H9 (cell line): Measurements from ENCODE around the gene MRPS6. TPM values are rescaled to one million over a fixed set of nuclear protein-coding genes. Genes with fewer than 3 reads are reported as not detected.

Experiments used
- DNase-seq: peaks from one replicate; pipeline ENCODE4 v3.0.0-alpha.2; 2017
- H2AFZ ChIP-seq: one replicate; pipeline ENCODE4 v1.6.1; 2013; ENCODE audit warnings: mild to moderate bottlenecking, low read length, control low read depth, moderate library complexity
- H2AK5ac ChIP-seq: 2 replicates; pipeline ENCODE4 v1.6.1; 2013; ENCODE audit warnings: low read length, control low read depth, mixed read lengths; ENCODE audit not compliant: insufficient read length
- H2BK120ac ChIP-seq: one replicate; pipeline ENCODE4 v1.6.1; 2013; ENCODE audit warnings: low read depth, mild to moderate bottlenecking, low read length, control low read depth, inconsistent platforms; ENCODE audit not compliant: poor library complexity, severe bottlenecking
- H2BK12ac ChIP-seq: 2 replicates; pipeline ENCODE4 v1.6.1; 2013; ENCODE audit warnings: low read length, control low read depth, mixed read lengths, low read depth; ENCODE audit not compliant: insufficient read length
- H2BK15ac ChIP-seq: 2 replicates; pipeline ENCODE4 v1.6.1; 2013; ENCODE audit warnings: low read depth, low read length, control low read depth
- H2BK20ac ChIP-seq: one replicate; pipeline ENCODE4 v1.6.1; 2013; ENCODE audit warnings: low read depth, mild to moderate bottlenecking, low read length, control low read depth, inconsistent platforms; ENCODE audit not compliant: poor library complexity, severe bottlenecking
- H2BK5ac ChIP-seq: 2 replicates; pipeline ENCODE4 v1.6.1; 2013; ENCODE audit warnings: low read length, control low read depth, mixed read lengths; ENCODE audit not compliant: insufficient read length
- H3K14ac ChIP-seq: 2 replicates; pipeline ENCODE4 v1.6.1; 2013; ENCODE audit warnings: low read length, control low read depth; ENCODE audit not compliant: insufficient read depth
- H3K18ac ChIP-seq: 2 replicates; pipeline ENCODE4 v1.6.1; 2013; ENCODE audit warnings: low read depth, mild to moderate bottlenecking, mixed read lengths, low read length, control low read depth; ENCODE audit not compliant: insufficient read length
- H3K23ac ChIP-seq: 2 replicates; pipeline ENCODE4 v1.6.1; 2013; ENCODE audit warnings: low read length, control low read depth, mixed read lengths, low read depth; ENCODE audit not compliant: insufficient read length
- H3K23me2 ChIP-seq: 2 replicates; pipeline ENCODE4 v1.6.1; 2013; ENCODE audit warnings: low read depth, mild to moderate bottlenecking, mixed read lengths, low read length, control low read depth; ENCODE audit not compliant: insufficient read length, poor library complexity, severe bottlenecking
- H3K27ac ChIP-seq: 2 replicates; pipeline ENCODE4 v1.5.1; 2013; ENCODE audit warnings: low read length, control low read depth, mixed read lengths, low read depth; ENCODE audit not compliant: insufficient read length
- H3K27me3 ChIP-seq: 2 replicates; pipeline ENCODE4 v1.6.1; 2013; ENCODE audit warnings: low read length, control low read depth, inconsistent platforms; ENCODE audit not compliant: insufficient read depth
- H3K4ac ChIP-seq: 2 replicates; pipeline ENCODE4 v1.6.1; 2013; ENCODE audit warnings: low read depth, mild to moderate bottlenecking, control low read depth, inconsistent platforms, low read length, moderate library complexity
- H3K4me1 ChIP-seq: 2 replicates; pipeline ENCODE4 v1.6.1; 2013; ENCODE audit warnings: low read length, control low read depth, inconsistent platforms; ENCODE audit not compliant: insufficient read depth
- H3K4me2 ChIP-seq: 2 replicates; pipeline ENCODE4 v1.6.1; 2013; ENCODE audit warnings: low read length, control low read depth, mixed read lengths; ENCODE audit not compliant: insufficient read length, insufficient read depth
- H3K56ac ChIP-seq: 2 replicates; pipeline ENCODE4 v1.6.1; 2013; ENCODE audit warnings: low read depth, mild to moderate bottlenecking, mixed read lengths, low read length, control low read depth; ENCODE audit not compliant: insufficient read length
- H3K79me1 ChIP-seq: 2 replicates; pipeline ENCODE4 v1.6.1; 2013; ENCODE audit warnings: low read depth, mild to moderate bottlenecking, moderate library complexity, low read length, control low read depth, inconsistent platforms; ENCODE audit not compliant: insufficient read depth, poor library complexity, severe bottlenecking
- H3K79me2 ChIP-seq: 2 replicates; pipeline ENCODE4 v1.6.1; 2013; ENCODE audit warnings: low read length, control low read depth, inconsistent platforms; ENCODE audit not compliant: insufficient read depth
- H3K9ac ChIP-seq: 2 replicates; pipeline ENCODE4 v1.6.1; 2013; ENCODE audit warnings: low read length, control low read depth, mixed read lengths; ENCODE audit not compliant: insufficient read length; ENCODE audit errors: extremely low read depth
- H3K9me3 ChIP-seq: one replicate; pipeline ENCODE4 v1.6.1; 2013; ENCODE audit warnings: low read depth, low read length, inconsistent platforms; ENCODE audit not compliant: control insufficient read depth
- H3T11ph ChIP-seq: one replicate; pipeline ENCODE4 v1.6.1; 2013; ENCODE audit warnings: mild to moderate bottlenecking, low read length, control low read depth, inconsistent platforms
- H4K20me1 ChIP-seq: one replicate; pipeline ENCODE4 v1.6.1; 2013; ENCODE audit not compliant: control insufficient read depth, insufficient read length, insufficient read depth
- H4K5ac ChIP-seq: 2 replicates; pipeline ENCODE4 v1.6.1; 2013; ENCODE audit warnings: low read depth, mild to moderate bottlenecking, mixed read lengths, low read length, control low read depth; ENCODE audit not compliant: insufficient read length
- H4K8ac ChIP-seq: replicated peaks from 2 replicates; pipeline ENCODE4 v1.6.1; 2013; ENCODE audit warnings: low read length, control low read depth, mixed read lengths, low read depth; ENCODE audit not compliant: insufficient read length
- H4K91ac ChIP-seq: 2 replicates; pipeline ENCODE4 v1.6.1; 2013; ENCODE audit warnings: low read depth, mild to moderate bottlenecking, moderate library complexity, mixed read lengths, low read length, control low read depth; ENCODE audit not compliant: insufficient read length
- H3K27ac Mint-ChIP-seq, 3 experiments: 2 replicates in 2 of 3; 3 replicates in 1 of 3; pipeline ENCODE4 v1.8.0; 2020 to 2021; ENCODE audit warnings: mixed read lengths in 3 of 3, mild to moderate bottlenecking in 1 of 3, moderate library complexity in 1 of 3
- H3K27me3 Mint-ChIP-seq: 2 replicates; pipeline ENCODE4 v1.8.0; 2021; ENCODE audit warnings: low read depth, mild to moderate bottlenecking, moderate library complexity, mixed read lengths
- H3K36me3 Mint-ChIP-seq, 3 experiments: 2 replicates in 2 of 3; 3 replicates in 1 of 3; pipeline ENCODE4 v1.8.0; 2020 to 2021; ENCODE audit warnings: low read depth in 3 of 3, mixed read lengths in 3 of 3; ENCODE audit not compliant: insufficient read depth in 1 of 3
- H3K4me1 Mint-ChIP-seq, 2 experiments: 2 replicates each; pipeline ENCODE4 v1.8.0; 2020; ENCODE audit warnings: mixed read lengths in 2 of 2
- H3K4me3 Mint-ChIP-seq, 2 experiments: 2 replicates in 1 of 2; 3 replicates in 1 of 2; pipeline ENCODE4 v1.8.0; 2020 to 2021; ENCODE audit warnings: mild to moderate bottlenecking in 2 of 2, mixed read lengths in 2 of 2, moderate library complexity in 1 of 2
- H3K9me3 Mint-ChIP-seq, 2 experiments: 2 replicates in 1 of 2; 3 replicates in 1 of 2; pipeline ENCODE4 v1.8.0; 2020; ENCODE audit warnings: mild to moderate bottlenecking in 2 of 2, mixed read lengths in 2 of 2, moderate library complexity in 1 of 2
- CTCF ChIP-seq: fragments of 200-600 bp; sonication (generic); conservative IDR thresholded peaks from 3 replicates; pipeline ENCODE4 v1.8.0; 2021; ENCODE audit warnings: antibody characterized with exemption, mild to moderate bottlenecking
- WGBS: extraction: QIAGEN DNeasy Blood & Tissue Kit; methylation state at CpG from one replicate; pipeline ENCODE4 v1.1.7; 2013; ENCODE audit warnings: missing lambda C conversion rate, low lambda C conversion rate, mixed read lengths; ENCODE audit not compliant: insufficient read length; ENCODE audit errors: extremely low coverage; 5-methylcytosine and 5-hydroxymethylcytosine counted together
- total RNA-seq: library from RNA; stranded (reverse); gene quantifications from 2 replicates; pipeline ENCODE4 v1.2.1, GENCODE V29; 2021

The MRPS6 gene
- total RNA-seq, 1 experiment from 2014 or later, result 83.2 TPM

- Mint-ChIP-seq H3K27ac (no peak overlapping the region), H3K4me3 (no peak overlapping the region), H3K27me3 (no peaks in the 10 kb centered on the region), H3K9me3 (no peaks in the 10 kb centered on the region), H3K4me1 (peaks cover 7 to 21% of the 10 kb centered on the region in 2 experiments), H3K36me3 (peaks cover 16 to 19% (median 16%) of the 10 kb centered on the region in 3 experiments; a peak in 6 of 7 replicates)
- Histone ChIP-seq H4K8ac (no peak overlapping the region), H3K27me3 (no peaks in the 10 kb centered on the region), H3K14ac (no peak overlapping the region), H2BK120ac (no peak overlapping the region), H3K23me2 (no peaks in the 10 kb centered on the region), H3K9me3 (no peaks in the 10 kb centered on the region), H3K79me2 (peaks cover 32% of the 10 kb centered on the region; the same call in 1 of the 2 replicates), H3K4ac (no peak overlapping the region), H2BK5ac (no peak overlapping the region), H3K4me2 (no peak overlapping the region), H2BK15ac (no peak overlapping the region), H3K18ac (no peak overlapping the region), H3T11ph (no peak overlapping the region), H2AFZ (no peak overlapping the region), H3K23ac (no peak overlapping the region), H2BK12ac (no peak overlapping the region), H3K9ac (no peak overlapping the region), H4K5ac (no peak overlapping the region), H2AK5ac (no peak overlapping the region), H4K91ac (no peak overlapping the region), H4K20me1 (no peaks in the 10 kb centered on the region), H3K4me1 (peaks cover 9% of the 10 kb centered on the region; the same call in 1 of the 2 replicates), H3K79me1 (peaks cover 3% of the 10 kb centered on the region), H2BK20ac (no peak overlapping the region), H3K56ac (no peak overlapping the region), H3K27ac (no peak overlapping the region)
- no peak for TF ChIP-seq CTCF
- DNase-seq, result no peak
- WGBS, result no CpG with 5 or more reads among the region's 4 CpGs
Measured at GRCh38 chr21:34091032-34091431, 17.7 kb downstream of the MRPS6 start.
